ENCODE results near the gene TRIM5. TPM values are rescaled to one million over a fixed set of nuclear protein-coding genes. Genes with fewer than 3 reads are reported as not detected.

The TRIM5 gene
- total and polyA plus RNA-seq, 2 donors (not counting 3 experiments of a cell fraction or from before 2014, with no cell fraction given), result 54.5 to 57.3 TPM

GRCh38 chr11:5643585-5643984, 41.3 kb downstream of the TRIM5 start:
- Histone ChIP-seq H3K79me2 (ENCODE audit: control insufficient read depth, insufficient read depth, low read length) (no peaks in the 10 kb centered on the region), H2AFZ (ENCODE audit: low read depth, low read length) (no peak overlapping the region), H3K9me3 (replicated peaks; ENCODE audit: control insufficient read depth, insufficient read depth, low read length) (no peaks in the 10 kb centered on the region), H3K36me3 (ENCODE audit: control insufficient read depth in 2 of 2, extremely low read depth in 1 of 2, insufficient read depth in 2 of 2, low read length in 2 of 2) (no peaks in the 10 kb centered on the region), H3K4me2 (ENCODE audit: insufficient read depth, low read length) (no peak overlapping the region), H3K9ac (replicated peaks; ENCODE audit: extremely low read depth, insufficient read depth, low read length) (no peak overlapping the region), H3K27me3 (ENCODE audit: control insufficient read depth in 2 of 2, insufficient read depth in 2 of 2, low read length in 2 of 2) (no peaks in the 10 kb centered on the region), H3K4me1 (ENCODE audit: control insufficient read depth, extremely low read depth, insufficient read depth, low read length) (no peaks in the 10 kb centered on the region), H3K27ac (ENCODE audit: insufficient read depth, low read depth, low read length) (no peak overlapping the region), H3K9me1 (replicated peaks; ENCODE audit: control insufficient read depth, extremely low read depth, insufficient read depth, low read length) (no peaks in the 10 kb centered on the region), H3K4me3 (replicated peaks in 1 of 3; ENCODE audit: insufficient read depth in 1 of 3, low read depth in 1 of 3, low read length in 3 of 3) (no peak overlapping the region), H4K20me1 (replicated peaks; ENCODE audit: control insufficient read depth, extremely low read depth, insufficient read depth, low read length) (no peaks in the 10 kb centered on the region)
- intact Hi-C loops (cut with micrococcal nuclease), result no loop called here
- BruUV-seq (replicated peaks), result no TSS peak
- FAIRE-seq (no peak), DNase-seq (ENCODE audit: low read depth, low spot score) (no peak)
- POLR2A ChIA-PET, result no interaction called here
- dilution Hi-C loops (cut with MboI; ENCODE audit: extremely low pct_ligation_motif_present, low sequenced_read_pairs), result no loop called here
- CTCF ChIA-PET, result no interaction called here
- TF ChIP-seq POLR2AphosphoS5 (IDR thresholded peaks at IDR 0.05; ENCODE audit: insufficient read depth, low read depth, low read length), result no peak
- TF ChIP-seq JUN (IDR thresholded peaks at IDR 0.05; ENCODE audit: borderline replicate concordance, insufficient read depth, insufficient read length, low read depth), result no peak
- TF ChIP-seq POLR2A (IDR thresholded peaks at IDR 0.05; ENCODE audit: low read depth, low read length), result no peak
- no peak for TF ChIP-seq FOS (IDR thresholded peaks at IDR 0.05; ENCODE audit: borderline replicate concordance, insufficient read depth, low read length)
- TF ChIP-seq MAX (IDR thresholded peaks at IDR 0.05; ENCODE audit: insufficient read depth, insufficient read length), result no peak
- TF ChIP-seq GATA2 (IDR thresholded peaks at IDR 0.05; ENCODE audit: insufficient read depth, insufficient read length, low read depth, low read length), result no peak
- TF ChIP-seq, protein P1, sequence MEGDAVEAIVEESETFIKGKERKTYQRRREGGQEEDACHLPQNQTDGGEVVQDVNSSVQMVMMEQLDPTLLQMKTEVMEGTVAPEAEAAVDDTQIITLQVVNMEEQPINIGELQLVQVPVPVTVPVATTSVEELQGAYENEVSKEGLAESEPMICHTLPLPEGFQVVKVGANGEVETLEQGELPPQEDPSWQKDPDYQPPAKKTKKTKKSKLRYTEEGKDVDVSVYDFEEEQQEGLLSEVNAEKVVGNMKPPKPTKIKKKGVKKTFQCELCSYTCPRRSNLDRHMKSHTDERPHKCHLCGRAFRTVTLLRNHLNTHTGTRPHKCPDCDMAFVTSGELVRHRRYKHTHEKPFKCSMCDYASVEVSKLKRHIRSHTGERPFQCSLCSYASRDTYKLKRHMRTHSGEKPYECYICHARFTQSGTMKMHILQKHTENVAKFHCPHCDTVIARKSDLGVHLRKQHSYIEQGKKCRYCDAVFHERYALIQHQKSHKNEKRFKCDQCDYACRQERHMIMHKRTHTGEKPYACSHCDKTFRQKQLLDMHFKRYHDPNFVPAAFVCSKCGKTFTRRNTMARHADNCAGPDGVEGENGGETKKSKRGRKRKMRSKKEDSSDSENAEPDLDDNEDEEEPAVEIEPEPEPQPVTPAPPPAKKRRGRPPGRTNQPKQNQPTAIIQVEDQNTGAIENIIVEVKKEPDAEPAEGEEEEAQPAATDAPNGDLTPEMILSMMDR (IDR thresholded peaks at IDR 0.05; ENCODE audit: extremely low read depth in 1 of 2, insufficient read depth in 1 of 2, low read depth in 1 of 2, low read length in 2 of 2), result no peak
- no peak for TF ChIP-seq MYC (IDR thresholded peaks at IDR 0.05; ENCODE audit: low read depth, low read length)
